ENCODE measurements around the gene FUCA1. TPM values are rescaled to one million over a fixed set of nuclear protein-coding genes. Genes with fewer than 3 reads are reported as not detected.

Gene FUCA1
- total and polyA plus RNA-seq, 2 of the 8 experiments (the other 6 are each of a cell fraction or from before 2014, with no cell fraction given), result 5.9 to 6.4 TPM

GRCh38 chr1:23867895-23868556 lies at the start of gene FUCA1 (continued):
- TF ChIP-seq, protein P1, sequence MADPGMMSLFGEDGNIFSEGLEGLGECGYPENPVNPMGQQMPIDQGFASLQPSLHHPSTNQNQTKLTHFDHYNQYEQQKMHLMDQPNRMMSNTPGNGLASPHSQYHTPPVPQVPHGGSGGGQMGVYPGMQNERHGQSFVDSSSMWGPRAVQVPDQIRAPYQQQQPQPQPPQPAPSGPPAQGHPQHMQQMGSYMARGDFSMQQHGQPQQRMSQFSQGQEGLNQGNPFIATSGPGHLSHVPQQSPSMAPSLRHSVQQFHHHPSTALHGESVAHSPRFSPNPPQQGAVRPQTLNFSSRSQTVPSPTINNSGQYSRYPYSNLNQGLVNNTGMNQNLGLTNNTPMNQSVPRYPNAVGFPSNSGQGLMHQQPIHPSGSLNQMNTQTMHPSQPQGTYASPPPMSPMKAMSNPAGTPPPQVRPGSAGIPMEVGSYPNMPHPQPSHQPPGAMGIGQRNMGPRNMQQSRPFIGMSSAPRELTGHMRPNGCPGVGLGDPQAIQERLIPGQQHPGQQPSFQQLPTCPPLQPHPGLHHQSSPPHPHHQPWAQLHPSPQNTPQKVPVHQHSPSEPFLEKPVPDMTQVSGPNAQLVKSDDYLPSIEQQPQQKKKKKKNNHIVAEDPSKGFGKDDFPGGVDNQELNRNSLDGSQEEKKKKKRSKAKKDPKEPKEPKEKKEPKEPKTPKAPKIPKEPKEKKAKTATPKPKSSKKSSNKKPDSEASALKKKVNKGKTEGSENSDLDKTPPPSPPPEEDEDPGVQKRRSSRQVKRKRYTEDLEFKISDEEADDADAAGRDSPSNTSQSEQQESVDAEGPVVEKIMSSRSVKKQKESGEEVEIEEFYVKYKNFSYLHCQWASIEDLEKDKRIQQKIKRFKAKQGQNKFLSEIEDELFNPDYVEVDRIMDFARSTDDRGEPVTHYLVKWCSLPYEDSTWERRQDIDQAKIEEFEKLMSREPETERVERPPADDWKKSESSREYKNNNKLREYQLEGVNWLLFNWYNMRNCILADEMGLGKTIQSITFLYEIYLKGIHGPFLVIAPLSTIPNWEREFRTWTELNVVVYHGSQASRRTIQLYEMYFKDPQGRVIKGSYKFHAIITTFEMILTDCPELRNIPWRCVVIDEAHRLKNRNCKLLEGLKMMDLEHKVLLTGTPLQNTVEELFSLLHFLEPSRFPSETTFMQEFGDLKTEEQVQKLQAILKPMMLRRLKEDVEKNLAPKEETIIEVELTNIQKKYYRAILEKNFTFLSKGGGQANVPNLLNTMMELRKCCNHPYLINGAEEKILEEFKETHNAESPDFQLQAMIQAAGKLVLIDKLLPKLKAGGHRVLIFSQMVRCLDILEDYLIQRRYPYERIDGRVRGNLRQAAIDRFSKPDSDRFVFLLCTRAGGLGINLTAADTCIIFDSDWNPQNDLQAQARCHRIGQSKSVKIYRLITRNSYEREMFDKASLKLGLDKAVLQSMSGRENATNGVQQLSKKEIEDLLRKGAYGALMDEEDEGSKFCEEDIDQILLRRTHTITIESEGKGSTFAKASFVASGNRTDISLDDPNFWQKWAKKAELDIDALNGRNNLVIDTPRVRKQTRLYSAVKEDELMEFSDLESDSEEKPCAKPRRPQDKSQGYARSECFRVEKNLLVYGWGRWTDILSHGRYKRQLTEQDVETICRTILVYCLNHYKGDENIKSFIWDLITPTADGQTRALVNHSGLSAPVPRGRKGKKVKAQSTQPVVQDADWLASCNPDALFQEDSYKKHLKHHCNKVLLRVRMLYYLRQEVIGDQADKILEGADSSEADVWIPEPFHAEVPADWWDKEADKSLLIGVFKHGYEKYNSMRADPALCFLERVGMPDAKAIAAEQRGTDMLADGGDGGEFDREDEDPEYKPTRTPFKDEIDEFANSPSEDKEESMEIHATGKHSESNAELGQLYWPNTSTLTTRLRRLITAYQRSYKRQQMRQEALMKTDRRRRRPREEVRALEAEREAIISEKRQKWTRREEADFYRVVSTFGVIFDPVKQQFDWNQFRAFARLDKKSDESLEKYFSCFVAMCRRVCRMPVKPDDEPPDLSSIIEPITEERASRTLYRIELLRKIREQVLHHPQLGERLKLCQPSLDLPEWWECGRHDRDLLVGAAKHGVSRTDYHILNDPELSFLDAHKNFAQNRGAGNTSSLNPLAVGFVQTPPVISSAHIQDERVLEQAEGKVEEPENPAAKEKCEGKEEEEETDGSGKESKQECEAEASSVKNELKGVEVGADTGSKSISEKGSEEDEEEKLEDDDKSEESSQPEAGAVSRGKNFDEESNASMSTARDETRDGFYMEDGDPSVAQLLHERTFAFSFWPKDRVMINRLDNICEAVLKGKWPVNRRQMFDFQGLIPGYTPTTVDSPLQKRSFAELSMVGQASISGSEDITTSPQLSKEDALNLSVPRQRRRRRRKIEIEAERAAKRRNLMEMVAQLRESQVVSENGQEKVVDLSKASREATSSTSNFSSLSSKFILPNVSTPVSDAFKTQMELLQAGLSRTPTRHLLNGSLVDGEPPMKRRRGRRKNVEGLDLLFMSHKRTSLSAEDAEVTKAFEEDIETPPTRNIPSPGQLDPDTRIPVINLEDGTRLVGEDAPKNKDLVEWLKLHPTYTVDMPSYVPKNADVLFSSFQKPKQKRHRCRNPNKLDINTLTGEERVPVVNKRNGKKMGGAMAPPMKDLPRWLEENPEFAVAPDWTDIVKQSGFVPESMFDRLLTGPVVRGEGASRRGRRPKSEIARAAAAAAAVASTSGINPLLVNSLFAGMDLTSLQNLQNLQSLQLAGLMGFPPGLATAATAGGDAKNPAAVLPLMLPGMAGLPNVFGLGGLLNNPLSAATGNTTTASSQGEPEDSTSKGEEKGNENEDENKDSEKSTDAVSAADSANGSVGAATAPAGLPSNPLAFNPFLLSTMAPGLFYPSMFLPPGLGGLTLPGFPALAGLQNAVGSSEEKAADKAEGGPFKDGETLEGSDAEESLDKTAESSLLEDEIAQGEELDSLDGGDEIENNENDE (IDR thresholded peaks at IDR 0.05; ENCODE audit: insufficient replicate concordance, low read length), result no peak
- peak; percentile 50 to 74 for TF ChIP-seq RAD21 (IDR thresholded peaks at IDR 0.05 in 1 of 2, conservative IDR thresholded peaks at IDR 0.05 in 1 of 2; ENCODE audit: low read depth in 2 of 2, low read length in 2 of 2)
- TF ChIP-seq GABPA (IDR thresholded peaks at IDR 0.05; ENCODE audit: borderline replicate concordance, insufficient read depth, low read length), result no peak
- TF ChIP-seq, protein P2, sequence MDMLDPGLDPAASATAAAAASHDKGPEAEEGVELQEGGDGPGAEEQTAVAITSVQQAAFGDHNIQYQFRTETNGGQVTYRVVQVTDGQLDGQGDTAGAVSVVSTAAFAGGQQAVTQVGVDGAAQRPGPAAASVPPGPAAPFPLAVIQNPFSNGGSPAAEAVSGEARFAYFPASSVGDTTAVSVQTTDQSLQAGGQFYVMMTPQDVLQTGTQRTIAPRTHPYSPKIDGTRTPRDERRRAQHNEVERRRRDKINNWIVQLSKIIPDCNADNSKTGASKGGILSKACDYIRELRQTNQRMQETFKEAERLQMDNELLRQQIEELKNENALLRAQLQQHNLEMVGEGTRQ (IDR thresholded peaks at IDR 0.05; ENCODE audit: low read length), result no peak
- peak; percentile 79 to 94 (median 83) for TF ChIP-seq CTCF (IDR thresholded peaks at IDR 0.05; ENCODE audit: control extremely low read depth in 1 of 3, insufficient read depth in 1 of 3, low read depth in 1 of 3, low read length in 3 of 3)
- TF ChIP-seq BACH1 (IDR thresholded peaks at IDR 0.05; ENCODE audit: low read length), result no peak

Data from H1 (cell line).